H9 (cell line): ENCODE data around the gene CD226. TPM values are rescaled to one million over a fixed set of nuclear protein-coding genes. Genes with fewer than 3 reads are reported as not detected.

Source experiments
- DNase-seq: peaks from one replicate; pipeline ENCODE4 v3.0.0-alpha.2; 2017
- H2AFZ ChIP-seq: one replicate; pipeline ENCODE4 v1.6.1; 2013; ENCODE audit warnings: mild to moderate bottlenecking, low read length, control low read depth, moderate library complexity
- H2AK5ac ChIP-seq: 2 replicates; pipeline ENCODE4 v1.6.1; 2013; ENCODE audit warnings: low read length, control low read depth, mixed read lengths; ENCODE audit not compliant: insufficient read length
- H2BK120ac ChIP-seq: one replicate; pipeline ENCODE4 v1.6.1; 2013; ENCODE audit warnings: low read depth, mild to moderate bottlenecking, low read length, control low read depth, inconsistent platforms; ENCODE audit not compliant: poor library complexity, severe bottlenecking
- H2BK12ac ChIP-seq: 2 replicates; pipeline ENCODE4 v1.6.1; 2013; ENCODE audit warnings: low read length, control low read depth, mixed read lengths, low read depth; ENCODE audit not compliant: insufficient read length
- H2BK15ac ChIP-seq: 2 replicates; pipeline ENCODE4 v1.6.1; 2013; ENCODE audit warnings: low read depth, low read length, control low read depth
- H2BK20ac ChIP-seq: one replicate; pipeline ENCODE4 v1.6.1; 2013; ENCODE audit warnings: low read depth, mild to moderate bottlenecking, low read length, control low read depth, inconsistent platforms; ENCODE audit not compliant: poor library complexity, severe bottlenecking
- H2BK5ac ChIP-seq: 2 replicates; pipeline ENCODE4 v1.6.1; 2013; ENCODE audit warnings: low read length, control low read depth, mixed read lengths; ENCODE audit not compliant: insufficient read length
- H3K14ac ChIP-seq: 2 replicates; pipeline ENCODE4 v1.6.1; 2013; ENCODE audit warnings: low read length, control low read depth; ENCODE audit not compliant: insufficient read depth
- H3K18ac ChIP-seq: 2 replicates; pipeline ENCODE4 v1.6.1; 2013; ENCODE audit warnings: low read depth, mild to moderate bottlenecking, mixed read lengths, low read length, control low read depth; ENCODE audit not compliant: insufficient read length
- H3K23ac ChIP-seq: 2 replicates; pipeline ENCODE4 v1.6.1; 2013; ENCODE audit warnings: low read length, control low read depth, mixed read lengths, low read depth; ENCODE audit not compliant: insufficient read length
- H3K23me2 ChIP-seq: 2 replicates; pipeline ENCODE4 v1.6.1; 2013; ENCODE audit warnings: low read depth, mild to moderate bottlenecking, mixed read lengths, low read length, control low read depth; ENCODE audit not compliant: insufficient read length, poor library complexity, severe bottlenecking
- H3K27ac ChIP-seq: 2 replicates; pipeline ENCODE4 v1.5.1; 2013; ENCODE audit warnings: low read length, control low read depth, mixed read lengths, low read depth; ENCODE audit not compliant: insufficient read length
- H3K27me3 ChIP-seq: 2 replicates; pipeline ENCODE4 v1.6.1; 2013; ENCODE audit warnings: low read length, control low read depth, inconsistent platforms; ENCODE audit not compliant: insufficient read depth
- H3K4ac ChIP-seq: 2 replicates; pipeline ENCODE4 v1.6.1; 2013; ENCODE audit warnings: low read depth, mild to moderate bottlenecking, control low read depth, inconsistent platforms, low read length, moderate library complexity
- H3K4me1 ChIP-seq: 2 replicates; pipeline ENCODE4 v1.6.1; 2013; ENCODE audit warnings: low read length, control low read depth, inconsistent platforms; ENCODE audit not compliant: insufficient read depth
- H3K4me2 ChIP-seq: 2 replicates; pipeline ENCODE4 v1.6.1; 2013; ENCODE audit warnings: low read length, control low read depth, mixed read lengths; ENCODE audit not compliant: insufficient read length, insufficient read depth
- H3K56ac ChIP-seq: 2 replicates; pipeline ENCODE4 v1.6.1; 2013; ENCODE audit warnings: low read depth, mild to moderate bottlenecking, mixed read lengths, low read length, control low read depth; ENCODE audit not compliant: insufficient read length
- H3K79me1 ChIP-seq: 2 replicates; pipeline ENCODE4 v1.6.1; 2013; ENCODE audit warnings: low read depth, mild to moderate bottlenecking, moderate library complexity, low read length, control low read depth, inconsistent platforms; ENCODE audit not compliant: insufficient read depth, poor library complexity, severe bottlenecking
- H3K79me2 ChIP-seq: 2 replicates; pipeline ENCODE4 v1.6.1; 2013; ENCODE audit warnings: low read length, control low read depth, inconsistent platforms; ENCODE audit not compliant: insufficient read depth
- H3K9ac ChIP-seq: 2 replicates; pipeline ENCODE4 v1.6.1; 2013; ENCODE audit warnings: low read length, control low read depth, mixed read lengths; ENCODE audit not compliant: insufficient read length; ENCODE audit errors: extremely low read depth
- H3K9me3 ChIP-seq: one replicate; pipeline ENCODE4 v1.6.1; 2013; ENCODE audit warnings: low read depth, low read length, inconsistent platforms; ENCODE audit not compliant: control insufficient read depth
- H3T11ph ChIP-seq: one replicate; pipeline ENCODE4 v1.6.1; 2013; ENCODE audit warnings: mild to moderate bottlenecking, low read length, control low read depth, inconsistent platforms
- H4K20me1 ChIP-seq: one replicate; pipeline ENCODE4 v1.6.1; 2013; ENCODE audit not compliant: control insufficient read depth, insufficient read length, insufficient read depth
- H4K5ac ChIP-seq: 2 replicates; pipeline ENCODE4 v1.6.1; 2013; ENCODE audit warnings: low read depth, mild to moderate bottlenecking, mixed read lengths, low read length, control low read depth; ENCODE audit not compliant: insufficient read length
- H4K8ac ChIP-seq: replicated peaks from 2 replicates; pipeline ENCODE4 v1.6.1; 2013; ENCODE audit warnings: low read length, control low read depth, mixed read lengths, low read depth; ENCODE audit not compliant: insufficient read length
- H4K91ac ChIP-seq: 2 replicates; pipeline ENCODE4 v1.6.1; 2013; ENCODE audit warnings: low read depth, mild to moderate bottlenecking, moderate library complexity, mixed read lengths, low read length, control low read depth; ENCODE audit not compliant: insufficient read length
- H3K27ac Mint-ChIP-seq, 3 experiments: 2 replicates in 2 of 3; 3 replicates in 1 of 3; pipeline ENCODE4 v1.8.0; 2020 to 2021; ENCODE audit warnings: mixed read lengths in 3 of 3, mild to moderate bottlenecking in 1 of 3, moderate library complexity in 1 of 3
- H3K27me3 Mint-ChIP-seq: 2 replicates; pipeline ENCODE4 v1.8.0; 2021; ENCODE audit warnings: low read depth, mild to moderate bottlenecking, moderate library complexity, mixed read lengths
- H3K36me3 Mint-ChIP-seq, 3 experiments: 2 replicates in 2 of 3; 3 replicates in 1 of 3; pipeline ENCODE4 v1.8.0; 2020 to 2021; ENCODE audit warnings: low read depth in 3 of 3, mixed read lengths in 3 of 3; ENCODE audit not compliant: insufficient read depth in 1 of 3
- H3K4me1 Mint-ChIP-seq, 2 experiments: 2 replicates each; pipeline ENCODE4 v1.8.0; 2020; ENCODE audit warnings: mixed read lengths in 2 of 2
- H3K4me3 Mint-ChIP-seq, 2 experiments: 2 replicates in 1 of 2; 3 replicates in 1 of 2; pipeline ENCODE4 v1.8.0; 2020 to 2021; ENCODE audit warnings: mild to moderate bottlenecking in 2 of 2, mixed read lengths in 2 of 2, moderate library complexity in 1 of 2
- H3K9me3 Mint-ChIP-seq, 2 experiments: 2 replicates in 1 of 2; 3 replicates in 1 of 2; pipeline ENCODE4 v1.8.0; 2020; ENCODE audit warnings: mild to moderate bottlenecking in 2 of 2, mixed read lengths in 2 of 2, moderate library complexity in 1 of 2
- WGBS: extraction: QIAGEN DNeasy Blood & Tissue Kit; methylation state at CpG from one replicate; pipeline ENCODE4 v1.1.7; 2013; ENCODE audit warnings: missing lambda C conversion rate, low lambda C conversion rate, mixed read lengths; ENCODE audit not compliant: insufficient read length; ENCODE audit errors: extremely low coverage; 5-methylcytosine and 5-hydroxymethylcytosine counted together
- total RNA-seq: library from RNA; stranded (reverse); gene quantifications from 2 replicates; pipeline ENCODE4 v1.2.1, GENCODE V29; 2021
- TF ChIP-seq, protein P1 (sequence below): fragments of 200-600 bp; sonication (generic); conservative IDR thresholded peaks from 3 replicates; pipeline ENCODE4 v1.8.0; 2021; ENCODE audit warnings: antibody characterized with exemption, mild to moderate bottlenecking

CD226 gene
- total RNA-seq, 1 experiment from 2014 or later = not detected

- DNase-seq = no peak
- Mint-ChIP-seq H3K27ac (no peak overlapping the region), H3K27me3 (no peaks in the 10 kb centered on the region), H3K4me3 (no peak overlapping the region), H3K4me1 (peaks cover 31 to 43% of the 10 kb centered on the region in 2 experiments), H3K36me3 (peaks cover 0 to 4% (median 2%) of the 10 kb centered on the region in 3 experiments; a peak in 2 of 7 replicates), H3K9me3 (no peaks in the 10 kb centered on the region)
- H3K56ac ChIP-seq = no peak overlapping the region
- H3K79me1 ChIP-seq = no peaks in the 10 kb centered on the region
- no peak overlapping the region for H2AK5ac ChIP-seq
- H3T11ph ChIP-seq = no peak overlapping the region
- H2BK12ac ChIP-seq = no peak overlapping the region
- no peak overlapping the region for H3K9ac ChIP-seq
- no peaks in the 10 kb centered on the region for H3K79me2 ChIP-seq
- no peaks in the 10 kb centered on the region for H4K20me1 ChIP-seq
- H3K14ac ChIP-seq = no peak overlapping the region
- no peak overlapping the region for H3K4me2 ChIP-seq
- H3K18ac ChIP-seq = no peak overlapping the region
- no peak overlapping the region for H3K4ac ChIP-seq
- H4K8ac ChIP-seq = no peak overlapping the region
- no peak overlapping the region for H2BK5ac ChIP-seq
- no peak overlapping the region for H2AFZ ChIP-seq
- no peak overlapping the region for H3K27ac ChIP-seq
- no peaks in the 10 kb centered on the region for H3K23me2 ChIP-seq
- WGBS = no CpG with 5 or more reads among the region's 6 CpGs
- H3K23ac ChIP-seq = no peak overlapping the region
- H3K9me3 ChIP-seq = no peaks in the 10 kb centered on the region
- H2BK120ac ChIP-seq = no peak overlapping the region
- H2BK15ac ChIP-seq = no peak overlapping the region
- H4K5ac ChIP-seq = no peak overlapping the region
- no peak overlapping the region for H2BK20ac ChIP-seq
- TF ChIP-seq, protein P1, sequence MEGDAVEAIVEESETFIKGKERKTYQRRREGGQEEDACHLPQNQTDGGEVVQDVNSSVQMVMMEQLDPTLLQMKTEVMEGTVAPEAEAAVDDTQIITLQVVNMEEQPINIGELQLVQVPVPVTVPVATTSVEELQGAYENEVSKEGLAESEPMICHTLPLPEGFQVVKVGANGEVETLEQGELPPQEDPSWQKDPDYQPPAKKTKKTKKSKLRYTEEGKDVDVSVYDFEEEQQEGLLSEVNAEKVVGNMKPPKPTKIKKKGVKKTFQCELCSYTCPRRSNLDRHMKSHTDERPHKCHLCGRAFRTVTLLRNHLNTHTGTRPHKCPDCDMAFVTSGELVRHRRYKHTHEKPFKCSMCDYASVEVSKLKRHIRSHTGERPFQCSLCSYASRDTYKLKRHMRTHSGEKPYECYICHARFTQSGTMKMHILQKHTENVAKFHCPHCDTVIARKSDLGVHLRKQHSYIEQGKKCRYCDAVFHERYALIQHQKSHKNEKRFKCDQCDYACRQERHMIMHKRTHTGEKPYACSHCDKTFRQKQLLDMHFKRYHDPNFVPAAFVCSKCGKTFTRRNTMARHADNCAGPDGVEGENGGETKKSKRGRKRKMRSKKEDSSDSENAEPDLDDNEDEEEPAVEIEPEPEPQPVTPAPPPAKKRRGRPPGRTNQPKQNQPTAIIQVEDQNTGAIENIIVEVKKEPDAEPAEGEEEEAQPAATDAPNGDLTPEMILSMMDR = no peak
- peaks cover 2% of the 10 kb centered on the region; the same call in 1 of the 2 replicates for H3K4me1 ChIP-seq
- no peaks in the 10 kb centered on the region for H3K27me3 ChIP-seq
- H4K91ac ChIP-seq = no peak overlapping the region
Observed at GRCh38 chr18:69882965-69883668, 64.6 kb downstream of the CD226 start.
